ENCODE measurements around the gene FOXC2.

The FOXC2 gene

DNA sequence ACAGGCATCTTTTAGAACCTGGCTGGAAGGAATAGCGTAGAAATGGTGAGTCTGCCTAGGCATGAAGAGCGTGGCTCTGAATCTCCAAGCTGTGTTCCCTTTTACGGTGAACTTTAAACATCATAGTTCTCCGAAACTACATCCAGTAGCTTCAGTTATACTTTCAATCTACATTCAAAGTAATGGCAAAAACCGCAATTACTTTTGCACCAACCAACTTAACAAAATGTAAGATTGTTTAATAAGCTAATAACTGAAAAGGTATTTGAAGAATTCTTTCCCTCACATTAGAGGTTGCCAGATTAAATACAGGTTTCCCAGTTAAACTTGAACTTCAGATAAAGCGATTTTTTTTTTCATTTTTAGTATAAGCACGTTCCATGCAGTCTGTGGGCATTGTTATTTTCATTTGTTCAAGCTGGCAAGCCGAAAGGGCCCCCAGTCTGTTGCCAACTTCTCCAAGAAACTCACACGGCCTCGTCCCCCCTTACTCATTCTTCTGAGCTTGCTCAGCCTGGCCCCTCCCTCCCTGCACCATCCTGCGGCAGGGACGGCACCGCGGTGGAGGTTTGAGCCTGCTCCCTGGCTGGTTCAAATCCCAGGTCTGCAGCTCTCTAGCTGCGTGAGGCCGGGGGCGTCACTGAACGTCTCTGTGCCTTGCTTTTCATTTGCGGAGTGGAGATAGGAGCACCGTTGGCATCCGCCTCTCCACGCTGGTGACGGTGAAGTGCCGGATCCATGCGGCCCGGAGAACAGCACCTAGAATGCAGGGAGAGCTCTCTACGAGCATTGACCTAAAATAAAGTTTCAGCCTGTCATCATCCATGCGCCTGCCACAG is 8.1 kb upstream of the FOXC2 start:
- DNase-seq, result no peak

DNA sequence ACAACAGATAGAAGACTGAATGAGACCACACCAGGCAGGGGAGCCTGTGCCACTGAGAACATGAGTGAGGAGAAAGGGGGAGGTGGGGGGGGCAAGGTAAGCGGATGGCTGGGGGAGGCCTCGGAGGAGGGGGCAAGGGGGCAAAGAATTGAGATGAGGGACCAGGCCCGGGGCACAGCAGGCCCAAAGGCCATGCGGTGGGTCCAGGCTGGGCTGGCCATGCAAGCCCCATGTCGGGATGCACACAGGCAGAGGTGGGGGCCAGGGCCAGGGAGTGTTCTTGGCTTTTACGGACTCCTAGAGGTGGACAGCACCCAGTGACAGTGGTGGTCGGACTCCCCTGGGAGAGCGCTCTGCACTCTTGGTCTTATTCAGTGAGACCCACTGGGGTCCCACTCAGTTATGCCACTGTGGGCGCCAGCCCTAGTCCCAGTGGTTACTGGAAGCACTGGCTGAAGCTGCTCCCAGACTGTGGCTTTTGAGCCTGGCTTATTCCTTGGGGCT is 6.8 kb upstream of the FOXC2 start:
- no peak for DNase-seq

GRCh38 chr16:86562356-86562755 is 4.3 kb upstream of the FOXC2 start:
- DNase-seq, result no peak

DNA sequence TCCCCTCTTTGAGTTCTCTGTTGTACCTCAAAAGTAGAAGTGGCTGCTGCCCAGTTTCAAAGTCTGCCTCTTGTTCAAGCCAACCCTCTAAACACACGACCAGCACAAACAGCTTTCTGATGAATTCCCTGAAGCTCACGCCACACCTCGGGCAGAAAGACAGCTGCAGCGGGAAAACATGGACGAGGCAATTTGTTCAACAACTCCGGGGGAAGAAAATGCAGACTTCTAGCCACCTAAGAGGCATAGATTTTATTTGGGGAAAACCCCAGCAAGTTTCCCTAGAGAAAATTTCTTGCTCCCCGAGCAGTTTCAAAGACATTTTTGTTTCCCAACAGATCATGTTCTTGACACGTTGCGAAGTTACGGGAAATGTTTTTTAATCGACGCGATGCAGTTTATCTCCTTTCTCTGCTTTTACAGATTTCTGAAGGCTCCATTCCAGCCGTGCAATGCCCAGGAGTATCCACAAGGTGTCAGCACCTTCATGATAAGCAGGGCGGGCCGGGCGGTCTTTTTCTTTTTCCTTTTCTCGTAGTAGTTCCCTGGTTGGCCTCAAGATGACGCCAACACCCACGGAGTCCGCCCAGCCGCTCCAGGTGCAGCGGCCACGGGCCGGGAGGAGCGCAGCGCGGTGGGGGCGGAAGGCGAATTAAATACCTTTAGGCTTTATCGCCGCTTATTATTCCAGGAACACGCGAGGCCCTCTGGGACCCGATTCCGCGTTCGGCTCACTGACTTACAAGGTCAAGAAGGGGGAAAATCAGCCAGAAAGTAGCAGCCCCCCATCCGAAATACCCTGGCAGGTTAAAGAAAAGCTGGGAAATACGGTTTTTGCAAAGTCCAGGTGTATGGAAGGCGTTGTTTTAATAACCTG is 2.9 kb upstream of the FOXC2 start:
- peak; percentile 92 for DNase-seq

GRCh38 chr16:86565181-86565631 is 1.4 kb upstream of the FOXC2 start:
- DNase-seq, result no peak

- no peak for DNase-seq
Measured at GRCh38 chr16:86565644-86566511, 751 bp upstream of the FOXC2 start.

DNA sequence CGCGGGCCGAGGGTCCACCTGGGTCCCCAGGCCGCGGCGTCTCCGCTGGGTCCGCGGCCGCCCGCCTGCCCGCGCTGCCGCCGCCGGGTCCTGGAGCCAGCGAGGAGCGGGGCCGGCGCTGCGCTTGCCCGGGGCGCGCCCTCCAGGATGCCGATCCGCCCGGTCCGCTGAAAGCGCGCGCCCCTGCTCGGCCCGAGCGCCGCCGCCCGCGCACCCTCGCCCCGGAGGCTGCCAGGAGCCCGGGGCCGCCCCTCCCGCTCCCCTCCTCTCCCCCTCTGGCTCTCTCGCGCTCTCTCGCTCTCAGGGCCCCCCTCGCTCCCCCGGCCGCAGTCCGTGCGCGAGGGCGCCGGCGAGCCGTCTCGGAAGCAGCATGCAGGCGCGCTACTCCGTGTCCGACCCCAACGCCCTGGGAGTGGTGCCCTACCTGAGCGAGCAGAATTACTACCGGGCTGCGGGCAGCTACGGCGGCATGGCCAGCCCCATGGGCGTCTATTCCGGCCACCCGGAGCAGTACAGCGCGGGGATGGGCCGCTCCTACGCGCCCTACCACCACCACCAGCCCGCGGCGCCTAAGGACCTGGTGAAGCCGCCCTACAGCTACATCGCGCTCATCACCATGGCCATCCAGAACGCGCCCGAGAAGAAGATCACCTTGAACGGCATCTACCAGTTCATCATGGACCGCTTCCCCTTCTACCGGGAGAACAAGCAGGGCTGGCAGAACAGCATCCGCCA is 504 bp downstream of the FOXC2 start:
- no peak for DNase-seq

GRCh38 chr16:86567701-86568581 is 1.3 kb downstream of the FOXC2 start:
- peak; percentile 61 for DNase-seq

- no peak for DNase-seq
Measured at GRCh38 chr16:86568677-86569623, 2.3 kb downstream of the FOXC2 start.

DNA sequence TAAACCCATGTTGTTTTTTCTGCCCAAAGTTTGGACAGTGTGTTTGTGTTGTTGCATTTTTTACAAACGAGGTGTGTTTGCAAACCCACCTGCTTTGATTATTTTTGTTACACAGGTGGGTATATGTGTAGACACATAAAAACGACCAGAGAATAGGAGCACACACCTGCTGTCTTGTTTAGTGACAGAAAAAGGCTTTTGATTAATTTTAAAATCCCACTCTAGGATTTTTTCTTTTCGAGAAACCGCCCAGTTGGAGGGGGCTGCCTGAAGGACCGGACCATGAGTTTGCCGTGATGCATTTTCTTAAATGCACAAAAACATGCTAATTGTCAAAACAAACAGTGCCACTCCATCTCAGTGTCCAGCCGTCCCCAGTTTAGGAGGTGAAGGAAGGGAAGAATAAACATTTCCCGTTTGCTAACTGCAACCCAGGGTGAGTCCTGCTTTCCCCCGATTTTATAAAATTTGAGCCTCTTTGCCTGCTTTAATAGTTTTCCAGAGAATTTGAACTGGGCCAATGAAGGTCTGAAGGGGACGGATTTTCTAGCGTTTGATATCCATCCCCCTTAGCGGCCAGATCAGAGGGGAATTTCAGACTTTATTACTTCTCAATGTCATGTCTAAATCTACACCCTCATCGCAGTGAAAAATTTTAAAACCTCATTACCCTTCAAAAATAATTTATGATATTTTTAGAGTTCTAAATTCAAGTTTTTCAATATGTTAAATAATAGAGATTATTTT is 3.2 kb downstream of the FOXC2 start:
- no peak for DNase-seq

DNA sequence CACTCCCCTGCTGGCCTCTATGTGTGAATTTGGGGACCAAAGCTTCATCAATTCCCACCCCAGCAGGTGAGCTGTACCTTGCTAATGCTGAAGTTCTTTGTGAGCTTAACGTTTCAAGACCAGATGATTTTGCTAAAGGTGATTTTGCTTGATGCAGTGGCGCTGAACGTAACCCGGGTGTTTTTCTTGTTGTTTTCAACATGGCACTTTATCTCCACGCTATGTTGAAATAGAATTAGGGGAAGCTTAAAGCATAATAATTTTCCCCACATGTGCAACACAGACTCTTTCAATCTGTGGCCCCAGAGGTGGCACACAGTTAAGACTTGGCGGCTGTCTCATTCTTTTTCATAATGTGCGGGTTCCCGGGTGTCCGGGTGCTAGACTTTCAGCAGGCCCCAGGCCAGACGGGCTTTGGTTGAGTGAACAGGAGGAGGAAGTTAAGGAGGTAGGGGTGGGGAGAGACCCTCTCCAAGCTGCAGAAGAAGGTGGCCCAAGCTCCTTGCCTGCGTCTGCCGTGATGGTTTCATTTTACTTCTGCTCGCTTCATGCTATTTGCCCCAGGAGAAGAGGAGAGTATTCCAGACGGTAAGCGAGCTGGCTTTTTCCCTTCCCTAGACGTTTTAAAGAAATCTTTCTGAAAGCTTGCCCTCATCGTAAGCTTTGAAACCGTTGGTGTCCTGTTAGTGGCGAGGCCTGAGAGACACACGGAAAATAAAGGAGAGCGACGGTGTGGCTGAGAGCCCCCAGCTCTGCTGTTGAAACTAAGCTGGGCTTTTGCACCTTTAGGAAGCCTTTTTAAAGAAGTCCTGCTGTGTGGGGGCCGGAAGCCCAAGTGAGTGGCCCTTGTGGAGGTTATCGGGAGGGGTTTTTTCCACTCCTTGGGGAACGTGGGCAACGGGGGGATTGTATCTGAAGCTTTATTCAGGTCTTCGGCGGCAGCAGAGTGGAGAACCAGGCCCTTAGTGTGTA is 4.2 kb downstream of the FOXC2 start:
- DNase-seq, result no peak

DNA sequence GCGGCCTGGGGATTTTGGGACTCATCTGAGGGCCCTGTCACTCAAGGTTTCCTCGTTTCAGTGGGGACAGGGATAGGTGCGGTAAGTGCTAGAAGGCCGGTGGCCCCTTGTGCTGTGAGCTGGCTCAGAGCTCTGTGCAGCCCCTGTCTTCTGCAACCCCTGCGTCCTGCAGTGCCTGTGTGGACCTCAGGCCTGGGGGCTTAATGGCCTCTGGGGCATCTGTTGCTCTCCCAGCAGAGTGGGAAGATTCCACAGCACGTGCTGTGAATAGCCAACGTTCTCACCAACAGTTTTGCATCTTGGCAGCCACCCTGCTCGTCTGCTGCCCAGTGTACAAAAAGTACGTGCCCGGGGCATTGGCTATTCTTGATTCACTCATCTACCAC is 4.9 kb downstream of the FOXC2 start:
- DNase-seq, result no peak

- DNase-seq, result no peak
Measured at GRCh38 chr16:86572041-86572521, 5.5 kb downstream of the FOXC2 start.

GRCh38 chr16:86572606-86573005 is 6.0 kb downstream of the FOXC2 start:
- DNase-seq, result no peak

- DNase-seq, result no peak
Measured at GRCh38 chr16:86573215-86573614, 6.6 kb downstream of the FOXC2 start.

GRCh38 chr16:86573646-86574508 is 7.2 kb downstream of the FOXC2 start:
- no peak for DNase-seq

DNA sequence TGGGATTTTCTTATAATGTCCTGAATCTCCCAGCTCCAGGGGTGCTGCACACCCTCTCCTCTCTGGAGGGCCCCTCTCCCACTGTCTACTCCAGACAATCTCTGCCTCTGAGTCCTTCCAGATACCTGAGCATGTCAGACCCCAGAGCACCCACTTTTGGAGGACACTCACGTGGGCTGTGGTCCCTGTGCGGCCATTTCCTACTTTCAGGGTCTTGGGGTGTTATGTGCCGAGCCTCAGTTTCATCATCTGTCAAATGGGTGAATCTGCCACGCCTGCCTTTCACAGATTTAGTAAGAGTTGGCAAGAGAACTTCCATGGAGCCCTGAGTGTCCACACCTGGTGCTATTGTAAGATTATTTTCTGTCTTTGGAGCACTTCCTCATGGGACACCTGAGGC is 8.0 kb downstream of the FOXC2 start:
- DNase-seq, result no peak

All from activated CD8-positive, alpha-beta memory T cell treated with anti-CD3 and anti-CD28 coated beads for 24 hours (primary cell).